GM18499 (cell line): ENCODE measurements around the gene NME4.

Source experiments
- ATAC-seq: cut with Tn5 transposase; IDR thresholded peaks from one replicate; pipeline ENCODE4 v1.9.1; 2021; ENCODE audit warnings: moderate number of reproducible peaks; ENCODE audit not compliant: insufficient read depth, unreplicated experiment

The NME4 gene

DNA sequence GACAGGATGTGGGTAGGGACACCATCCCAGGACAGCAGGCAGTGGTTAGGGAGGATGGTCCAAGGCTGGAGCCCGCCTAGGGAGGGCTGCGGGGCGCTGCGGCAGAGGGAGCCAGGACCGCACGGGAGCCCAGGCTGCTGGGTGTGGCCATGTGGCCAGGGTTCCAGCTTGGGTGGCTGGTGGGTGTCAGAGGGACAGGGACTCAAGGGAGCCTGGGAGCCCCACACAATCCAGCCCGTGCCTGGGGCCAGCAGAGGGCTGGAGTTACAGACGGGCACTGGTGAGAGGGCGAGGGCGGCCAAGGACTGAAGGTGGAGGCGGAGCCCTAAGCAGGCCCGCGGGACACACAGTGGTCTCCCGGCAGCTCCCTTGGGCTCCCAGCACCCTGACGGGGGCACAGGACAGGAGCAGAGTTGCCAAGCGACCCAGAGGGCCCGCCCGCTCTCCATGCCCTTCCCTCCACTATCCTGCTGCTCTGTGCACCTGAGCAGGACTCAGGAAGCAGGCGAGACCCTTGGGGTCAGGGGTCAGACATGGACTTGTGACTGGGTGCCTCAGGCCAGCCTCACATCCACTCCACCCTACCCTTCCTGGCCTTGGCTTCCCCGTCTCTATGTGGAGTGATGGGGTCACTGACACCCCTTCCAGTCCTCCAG, 33.8 kb upstream of the NME4 start:
- no peak for ATAC-seq

DNA sequence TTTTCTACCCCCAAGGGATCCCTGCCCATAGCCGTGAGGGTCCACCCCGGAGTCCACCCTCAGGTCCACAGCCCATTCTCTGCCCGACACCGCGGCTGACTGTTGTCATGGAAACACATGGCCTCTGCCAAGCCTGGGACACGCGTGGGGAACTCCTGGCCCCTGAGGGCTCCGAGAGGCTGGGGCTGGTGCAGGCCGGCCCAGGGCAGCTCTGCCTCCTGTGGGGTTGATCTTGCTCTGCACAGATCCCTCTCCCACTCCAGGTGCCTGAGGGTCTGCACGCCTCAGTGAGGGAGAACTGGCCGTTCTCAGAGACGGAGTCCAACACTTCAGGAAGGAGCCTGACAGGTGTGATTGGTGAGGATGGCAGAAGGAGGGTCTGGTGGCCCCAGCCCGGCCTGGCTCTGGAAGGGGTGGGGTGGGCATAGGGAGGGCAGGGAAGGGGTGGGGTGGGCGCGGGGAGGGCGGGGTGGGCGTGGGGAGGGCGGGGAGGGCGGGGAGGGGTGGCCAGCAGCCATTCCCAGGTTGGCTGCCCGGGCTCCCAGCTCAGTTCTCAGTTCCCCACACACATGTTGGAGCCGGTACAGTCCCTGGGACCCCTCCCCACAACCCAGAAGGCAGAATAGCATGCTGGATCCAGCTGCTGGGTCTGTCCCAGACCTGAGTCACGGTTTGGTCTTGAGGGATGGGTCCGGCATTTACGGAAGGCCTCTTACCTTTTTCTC, 33.1 kb upstream of the NME4 start:
- ATAC-seq: no peak

DNA sequence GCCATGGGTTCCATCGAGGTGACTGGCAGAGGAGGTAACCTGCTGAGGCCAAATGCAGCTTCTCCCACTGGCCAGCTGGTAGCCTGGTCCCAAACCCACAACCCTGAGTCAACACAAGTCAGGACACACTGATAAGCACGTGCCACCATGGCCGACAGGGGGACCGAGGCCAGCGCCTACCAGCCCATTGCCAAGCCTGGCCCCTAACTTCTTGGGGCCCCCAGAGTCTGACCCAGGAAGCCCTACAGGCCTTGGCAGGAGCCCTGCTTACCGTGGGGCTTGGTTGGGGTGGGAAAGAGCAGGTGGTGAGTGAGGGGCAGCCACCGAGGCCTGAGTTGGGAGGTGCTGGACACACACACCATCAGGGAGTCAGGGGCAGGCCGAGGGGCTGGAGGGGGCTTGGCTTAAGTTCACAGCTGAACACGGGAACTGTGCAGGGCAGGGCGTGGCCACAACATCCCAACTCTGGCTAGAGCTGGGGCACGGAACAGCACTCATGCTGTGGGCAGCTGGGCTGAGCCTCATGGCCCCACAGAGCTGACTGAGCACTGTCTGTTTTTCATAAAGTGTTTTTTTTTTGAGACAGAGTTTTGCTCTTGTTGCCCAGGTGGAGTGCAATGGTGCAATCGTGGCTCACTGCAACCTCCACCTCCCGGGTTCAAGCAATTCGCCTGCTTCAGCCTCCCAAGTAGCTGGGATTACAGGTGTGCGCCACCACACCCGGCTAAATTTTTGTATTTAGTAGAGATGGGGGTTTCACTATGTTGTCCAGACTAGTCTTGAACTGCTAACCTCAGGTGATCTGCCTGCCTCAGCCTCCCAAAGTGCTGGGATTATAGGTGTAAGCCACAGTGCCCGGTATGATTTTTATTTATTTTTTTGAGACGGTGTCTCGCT, 32.2 kb upstream of the NME4 start:
- no peak for ATAC-seq

DNA sequence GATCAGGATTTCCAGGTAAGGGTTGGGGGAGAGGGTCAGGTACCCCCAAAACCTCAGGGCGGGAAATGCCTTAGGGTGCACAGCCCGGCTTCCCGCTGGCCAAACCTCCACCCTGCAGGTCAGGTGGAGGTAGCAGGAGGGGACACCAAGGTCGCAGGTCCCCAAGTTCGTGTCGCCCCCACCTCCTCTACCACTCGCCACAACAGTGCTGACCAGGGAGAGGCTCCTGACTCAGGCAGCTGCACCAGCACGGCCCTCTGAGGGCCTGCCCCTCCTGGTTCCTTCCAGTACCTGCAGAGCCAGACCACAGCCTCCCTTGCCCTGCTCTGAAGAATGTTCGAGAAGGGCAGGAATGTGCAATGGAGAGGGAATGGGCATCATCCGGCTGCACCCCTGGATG, 30.5 kb upstream of the NME4 start:
- ATAC-seq: no peak

DNA sequence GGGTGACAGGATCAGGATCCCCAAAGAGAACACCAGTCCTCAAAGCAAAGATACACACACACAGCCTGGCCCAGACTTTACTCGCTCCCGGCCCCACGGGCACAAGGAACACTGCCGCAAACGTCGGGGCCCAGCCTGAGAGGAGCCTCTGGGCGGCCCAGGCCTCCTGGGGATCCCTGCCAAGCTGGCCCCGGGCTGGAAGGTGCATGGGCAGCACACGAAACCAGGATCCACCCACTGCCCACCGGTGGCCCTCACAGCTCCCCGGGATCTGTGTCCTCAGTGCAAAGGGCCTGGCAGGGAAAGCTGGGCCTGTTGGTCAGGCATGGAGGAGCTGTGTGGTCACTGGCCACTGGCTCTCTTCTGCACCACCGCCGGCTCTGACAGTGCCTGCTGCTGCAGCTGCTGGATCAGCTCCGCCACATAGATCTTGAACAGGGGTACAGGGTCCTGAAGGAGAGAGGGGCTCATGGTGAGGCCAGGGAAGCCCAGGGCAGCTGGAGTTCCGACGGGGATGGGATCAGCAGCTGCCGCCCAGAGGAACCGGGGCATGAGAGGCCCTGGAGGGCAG, 29.6 kb upstream of the NME4 start:
- ATAC-seq: no peak

DNA sequence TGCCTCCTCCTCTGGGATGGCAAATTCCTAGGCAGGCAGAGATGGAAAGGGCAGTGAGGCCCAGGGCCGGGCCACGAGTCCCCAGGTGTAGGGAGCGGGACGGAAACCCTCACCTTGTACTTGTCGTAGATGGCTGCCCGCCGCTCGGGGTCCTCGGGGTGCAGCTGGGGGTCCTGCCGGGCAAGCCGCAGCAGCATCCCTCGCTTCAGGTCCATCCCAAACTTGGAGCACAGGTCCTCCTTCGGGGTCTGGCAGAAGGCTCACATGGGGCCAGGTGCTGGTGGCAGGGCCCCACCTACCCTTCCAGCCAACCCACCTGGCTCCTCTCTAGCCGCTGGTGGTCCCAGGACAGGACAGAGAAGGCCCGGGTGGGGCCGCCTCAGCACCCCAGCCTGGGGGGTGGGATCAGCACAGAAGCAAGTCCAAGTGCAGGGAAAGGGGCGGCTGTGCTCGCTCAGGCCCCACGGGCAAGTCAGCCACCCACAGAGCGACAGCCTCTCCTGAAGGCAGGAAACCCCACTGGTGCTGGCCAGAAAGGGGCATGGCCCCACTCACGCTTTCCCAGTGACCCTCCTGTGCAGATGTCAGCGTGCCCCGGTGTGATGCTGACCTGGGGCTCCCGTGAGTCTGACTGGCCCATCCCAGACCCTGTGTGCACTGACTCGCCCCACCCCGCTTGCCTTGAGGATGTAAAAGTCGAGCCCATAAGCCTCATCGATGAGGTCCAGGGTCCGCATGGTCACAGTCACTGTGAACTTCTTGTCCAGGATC, 28.4 kb upstream of the NME4 start:
- ATAC-seq: no peak

DNA sequence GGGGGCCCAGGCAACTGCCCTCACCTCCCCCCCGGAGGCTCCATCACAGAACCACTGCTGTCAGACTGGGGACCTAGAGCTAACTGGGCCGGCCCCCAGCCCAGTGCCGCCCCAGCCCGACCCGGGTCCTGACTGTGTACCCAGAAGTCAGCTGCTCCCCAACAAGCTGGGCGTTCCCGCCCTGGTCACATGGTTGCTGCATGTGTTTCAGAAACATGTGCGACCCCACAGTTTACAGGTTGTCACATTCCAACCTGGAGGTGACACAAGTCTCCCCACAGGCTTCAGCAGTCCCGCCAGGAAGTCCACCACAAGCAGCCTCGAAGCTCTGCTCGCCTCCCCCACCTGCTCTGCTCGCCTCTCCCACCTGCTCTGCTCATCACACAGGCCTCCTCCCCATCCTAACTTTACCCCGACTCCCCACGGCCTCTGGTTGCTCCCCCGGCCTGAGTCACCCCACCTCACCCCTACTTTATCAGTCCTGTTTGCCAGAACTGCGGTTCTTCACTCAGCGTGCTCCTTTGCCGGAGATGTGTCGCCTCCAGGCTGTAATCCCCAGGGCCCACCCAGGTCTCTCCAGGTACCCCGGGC, 27.6 kb upstream of the NME4 start:
- ATAC-seq: no peak

DNA sequence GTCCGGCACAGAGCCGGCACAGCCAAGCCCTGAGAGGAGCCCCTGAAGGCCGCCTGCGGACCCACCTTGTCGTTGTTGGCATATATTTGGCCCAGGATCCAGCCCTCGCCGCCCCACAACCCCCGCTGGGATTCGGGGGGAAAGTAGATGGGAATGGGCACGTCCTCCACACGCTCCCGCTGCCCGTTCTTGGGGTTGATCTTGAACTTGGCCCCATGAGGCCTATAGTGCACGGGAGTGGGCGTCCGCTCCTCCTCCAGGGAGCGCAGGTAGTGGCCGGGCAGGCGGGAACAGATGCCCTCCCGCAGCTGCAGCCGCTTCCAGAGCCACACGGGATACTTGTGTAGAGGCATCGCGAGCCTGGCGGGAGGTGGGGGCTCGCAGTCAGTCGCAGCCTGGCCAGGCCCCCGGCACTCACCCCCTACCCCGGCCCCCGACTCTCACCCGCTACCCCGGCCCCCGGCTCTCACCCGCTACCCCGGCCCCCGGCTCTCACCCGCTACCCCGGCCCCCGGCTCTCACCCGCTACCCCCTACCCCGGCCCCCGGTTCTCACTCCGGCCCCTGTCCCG, 27.0 kb upstream of the NME4 start:
- ATAC-seq: no peak

DNA sequence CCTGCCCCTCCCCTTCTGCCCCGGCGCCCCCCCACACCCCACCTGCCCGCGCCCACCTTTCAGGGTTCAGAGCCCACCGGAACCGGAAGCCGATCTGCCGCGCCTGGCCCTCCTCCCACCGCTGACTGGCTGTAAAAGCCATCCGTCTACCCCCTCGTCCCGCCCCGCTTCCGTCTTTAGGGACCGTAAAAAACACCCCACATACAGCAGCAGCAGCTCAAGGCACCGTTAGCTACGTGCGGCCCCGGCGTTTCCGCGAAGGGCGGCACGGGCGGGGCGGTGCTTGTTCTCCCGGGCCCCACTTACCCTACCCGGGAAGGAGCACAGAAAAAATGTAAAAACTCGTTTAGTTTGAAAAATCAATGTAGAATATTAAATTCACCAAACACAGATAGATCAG, 26.6 kb upstream of the NME4 start, which contains the start of gene MRPL28:
Gene MRPL28 (minus strand): TSS at position 96 of the 400 bp plus-strand sequence. CDS start 320 bp downstream, outside the sequence.
- no peak for ATAC-seq

DNA sequence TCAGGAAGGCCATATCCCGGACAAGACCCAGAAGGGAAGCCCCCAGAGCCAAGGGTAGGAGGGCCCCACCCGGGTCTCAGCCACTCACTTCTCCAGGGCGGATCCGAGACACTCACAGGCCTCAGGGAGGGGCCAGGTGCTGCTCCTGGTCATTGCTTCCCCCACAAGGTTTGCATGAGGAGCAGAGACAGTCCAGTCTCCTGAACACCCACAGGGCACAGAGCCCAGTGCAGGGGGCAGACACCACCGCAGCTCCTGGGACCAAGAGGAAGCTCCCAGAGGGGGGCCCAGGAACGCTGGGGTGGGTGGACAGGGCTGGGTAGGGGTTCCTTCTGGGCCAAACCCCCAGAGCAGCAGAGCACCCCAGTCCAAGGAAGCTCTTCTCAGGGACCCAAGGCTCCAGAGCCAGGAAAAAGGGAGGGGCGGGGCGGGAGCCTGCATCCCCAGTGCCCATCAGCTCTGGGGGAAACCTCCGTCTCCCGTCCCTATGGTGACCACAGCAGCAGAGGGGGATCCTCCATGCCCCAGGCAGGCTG, 26.0 kb upstream of the NME4 start:
- no peak for ATAC-seq

DNA sequence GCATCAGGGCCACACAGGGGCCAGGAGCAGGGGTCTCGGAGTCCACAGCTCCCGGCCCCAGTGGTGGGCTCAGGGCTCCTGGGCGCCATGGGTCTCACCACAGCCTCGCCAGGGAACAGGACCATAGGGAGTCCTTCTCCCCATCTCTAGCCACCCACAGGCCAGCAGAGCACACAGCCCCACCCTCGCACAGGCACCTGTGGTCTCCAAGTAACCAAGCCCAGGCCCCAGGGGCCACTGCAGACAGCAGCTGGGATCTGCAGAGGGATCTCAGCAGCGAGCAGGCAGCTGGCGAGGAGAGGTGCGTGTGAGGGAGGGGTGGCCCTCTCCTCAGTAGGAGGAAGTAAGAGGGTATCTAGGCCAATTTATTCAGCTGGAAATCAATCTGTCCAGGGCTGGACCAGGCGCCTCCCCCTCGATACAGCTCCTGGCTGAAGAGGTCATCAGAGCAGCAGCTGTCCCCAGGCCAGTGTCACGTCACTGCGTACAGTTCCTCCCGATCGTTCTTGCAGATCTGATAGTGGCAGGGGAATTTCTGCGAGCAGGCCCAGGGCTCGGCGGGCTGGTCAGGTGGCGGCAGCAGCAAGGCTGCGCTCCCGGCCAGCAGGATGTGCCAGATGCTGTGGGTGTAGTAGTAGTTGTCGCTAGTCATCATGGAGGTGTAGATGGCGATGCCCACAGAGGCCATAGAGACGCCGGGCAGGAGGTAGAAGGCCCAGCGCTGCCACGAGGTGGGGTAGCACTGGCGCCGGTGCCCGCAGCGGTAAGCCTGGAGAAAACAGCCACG, 25.3 kb upstream of the NME4 start:
- no peak for ATAC-seq

DNA sequence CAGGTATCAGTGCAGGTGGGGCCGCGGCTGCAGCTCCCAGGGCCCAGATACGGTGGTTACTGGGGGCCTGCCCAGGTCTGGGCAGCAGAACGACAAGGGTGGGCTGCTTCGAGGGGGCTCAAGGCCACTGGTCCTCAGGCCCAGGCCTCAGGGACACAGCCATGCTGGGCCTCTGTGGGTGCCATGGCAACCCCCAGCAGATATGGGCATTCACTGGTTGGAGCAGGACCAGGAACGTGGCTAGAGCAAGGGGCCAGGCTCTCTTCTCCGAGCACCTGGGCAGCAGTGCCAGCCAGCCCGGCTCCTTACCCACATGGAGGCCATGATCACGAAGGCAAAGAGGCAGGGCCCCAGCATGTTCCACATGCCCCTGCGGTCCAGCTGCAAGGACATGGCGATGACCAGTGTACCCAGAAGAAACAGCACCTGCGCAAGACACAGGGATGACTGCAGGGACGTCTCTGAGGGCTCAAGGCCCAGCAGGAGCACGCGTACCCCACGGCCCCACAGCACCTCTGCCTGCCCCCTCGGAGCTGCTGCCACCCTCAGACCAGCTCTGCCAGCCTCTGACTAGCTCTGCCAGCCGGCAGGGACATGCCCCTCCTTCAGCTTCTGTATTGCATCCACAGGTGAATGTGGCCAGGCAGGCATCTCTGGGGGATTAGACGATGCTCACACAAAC, 24.6 kb upstream of the NME4 start:
- ATAC-seq: no peak

DNA sequence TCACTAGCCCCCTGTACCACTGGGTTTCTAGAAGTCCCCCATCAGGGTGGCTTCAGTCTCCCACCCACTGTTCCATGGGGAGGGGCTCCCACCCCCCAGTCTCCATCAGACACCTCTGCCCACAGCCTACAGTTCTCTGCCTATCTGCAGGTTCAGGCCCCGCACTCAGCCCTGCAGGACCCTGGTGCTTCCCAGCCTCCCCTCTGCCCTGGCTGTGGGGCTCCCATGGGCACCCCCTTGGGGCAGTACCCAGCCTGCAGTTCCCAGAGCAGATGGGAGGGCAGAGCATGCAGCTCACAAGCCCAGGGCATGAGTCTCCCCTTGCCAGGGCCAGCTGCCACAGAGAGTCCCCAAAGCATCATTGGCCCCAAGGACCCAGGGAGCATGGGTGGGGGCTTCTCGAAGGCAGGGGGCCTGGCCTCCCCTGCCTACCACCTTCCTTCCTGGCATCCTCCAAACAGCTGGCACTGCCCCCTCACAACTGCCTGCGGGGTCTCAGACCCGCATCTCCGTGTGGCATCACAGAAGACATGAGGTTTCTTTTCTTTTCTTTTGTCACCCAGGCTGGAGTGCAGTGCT, 23.9 kb upstream of the NME4 start:
- ATAC-seq: no peak

DNA sequence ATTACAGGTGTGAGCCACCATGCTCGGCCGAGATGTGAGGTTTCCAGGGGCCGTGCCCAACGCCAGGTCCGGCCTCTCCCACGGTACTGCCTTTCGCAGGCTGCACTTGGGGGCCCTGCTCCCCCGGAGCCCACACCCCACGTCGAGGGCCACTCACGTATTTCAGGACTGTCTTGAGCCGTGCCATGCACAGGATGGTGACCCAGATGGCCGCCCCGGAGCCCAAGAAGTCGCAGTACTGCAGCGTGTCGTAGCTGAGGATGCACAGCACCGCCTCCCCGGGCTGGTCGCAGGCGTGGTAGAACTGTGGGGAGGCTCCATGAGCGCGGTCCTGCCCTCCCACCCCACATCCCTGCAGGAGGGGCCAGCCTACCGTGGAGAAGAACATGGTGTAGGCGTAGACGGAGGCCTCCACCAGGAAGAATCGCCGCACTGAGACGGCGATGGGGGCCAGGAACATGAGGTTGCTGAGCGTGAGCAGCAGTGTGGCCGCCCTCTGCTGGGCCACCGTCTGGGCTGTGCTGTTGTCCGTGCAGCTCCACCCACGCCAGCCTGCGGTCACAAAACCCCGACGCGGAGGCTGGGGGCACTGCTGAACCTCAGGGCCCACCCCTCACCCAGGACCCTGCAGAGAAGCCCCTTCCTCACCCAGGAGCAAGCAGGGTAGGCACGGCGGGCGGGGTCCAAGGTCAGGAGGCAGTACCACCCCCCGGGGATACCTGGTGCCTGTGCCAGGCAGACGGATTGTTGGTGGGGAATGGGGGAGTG, 23.0 kb upstream of the NME4 start:
- ATAC-seq: no peak

DNA sequence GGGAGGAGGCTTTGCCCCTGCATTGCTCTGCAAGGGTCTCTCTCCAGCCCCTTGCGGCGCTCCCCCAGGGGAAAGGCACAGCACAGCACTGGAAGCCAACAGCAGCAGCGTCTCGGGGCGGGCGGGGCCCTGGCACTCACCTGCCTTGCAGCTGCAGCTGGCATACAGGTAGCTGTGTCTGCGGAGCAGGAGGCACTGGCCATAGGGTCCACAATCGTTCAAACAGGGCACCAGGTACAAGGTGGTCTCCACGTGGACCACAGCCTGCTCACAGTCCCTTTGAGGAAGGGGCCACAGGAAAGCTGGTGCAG, 22.4 kb upstream of the NME4 start:
- no peak for ATAC-seq

DNA sequence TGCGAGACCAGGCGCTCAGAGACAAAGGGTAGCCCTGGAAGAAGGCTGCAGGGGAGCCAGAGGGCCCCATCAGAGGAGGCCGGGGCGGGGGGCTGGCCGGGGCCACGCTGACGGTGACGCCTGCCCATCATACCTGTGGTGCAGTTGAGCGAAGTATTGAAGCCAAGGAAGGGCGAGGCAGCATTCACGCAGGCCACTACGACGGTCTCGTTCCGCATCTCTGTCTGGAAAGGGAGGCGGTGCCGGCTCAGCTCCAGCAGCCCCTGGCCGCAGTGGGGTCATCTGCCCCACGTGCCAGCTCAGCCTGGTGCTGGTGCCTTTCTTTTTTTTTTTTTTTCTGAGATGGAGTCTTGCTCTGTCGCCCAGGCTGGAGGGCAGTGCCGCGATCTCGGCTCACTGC, 21.8 kb upstream of the NME4 start:
- no peak for ATAC-seq
